ENCODE results near the gene MAGI2. TPM values are rescaled to one million over a fixed set of nuclear protein-coding genes. Genes with fewer than 3 reads are reported as not detected.

MAGI2 gene
- total RNA-seq, 6 experiments from 2014 or later, result 7.1 to 9.8 (median 8.5) TPM

- Mint-ChIP-seq H3K27ac (no peak overlapping the region), H3K4me1 (ENCODE audit: low read depth) (peaks cover 5% of the 10 kb centered on the region; the same call in 1 of the 2 replicates), H3K9me3 (no peaks in the 10 kb centered on the region), H3K36me3 (ENCODE audit: low read depth) (no peaks in the 10 kb centered on the region), H3K4me3 (no peak overlapping the region), H3K27me3 (ENCODE audit: insufficient read depth) (peaks cover 3% of the 10 kb centered on the region)
- DNase-seq, result no peak
- no peak for TF ChIP-seq CTCF (IDR thresholded peaks at IDR 0.05)
Measured at GRCh38 chr7:78062214-78062613, 1391.3 kb downstream of the MAGI2 start.

GRCh38 chr7:78057571-78057970 is 1395.9 kb downstream of the MAGI2 start:
- Mint-ChIP-seq H3K4me1 (ENCODE audit: low read depth) (no peaks in the 10 kb centered on the region), H3K27me3 (ENCODE audit: insufficient read depth) (peaks cover 4% of the 10 kb centered on the region), H3K27ac (no peak overlapping the region), H3K4me3 (no peak overlapping the region), H3K36me3 (ENCODE audit: low read depth) (no peaks in the 10 kb centered on the region), H3K9me3 (no peaks in the 10 kb centered on the region)
- DNase-seq, result no peak
- TF ChIP-seq CTCF (IDR thresholded peaks at IDR 0.05), result no peak

- no peaks in the 10 kb centered on the region for H3K9me3 Mint-ChIP-seq
- H3K4me3 Mint-ChIP-seq, result no peak overlapping the region
- H3K27me3 Mint-ChIP-seq (ENCODE audit: insufficient read depth), result peaks cover 4% of the 10 kb centered on the region
- H3K36me3 Mint-ChIP-seq (ENCODE audit: low read depth), result no peaks in the 10 kb centered on the region
- H3K4me1 Mint-ChIP-seq (ENCODE audit: low read depth), result no peaks in the 10 kb centered on the region
- H3K27ac Mint-ChIP-seq, result no peak overlapping the region
- no peak for TF ChIP-seq CTCF (IDR thresholded peaks at IDR 0.05)
- DNase-seq, result no peak
Measured at GRCh38 chr7:78055599-78055998, 1397.9 kb downstream of the MAGI2 start.

GRCh38 chr7:78055001-78055573 is 1398.4 kb downstream of the MAGI2 start:
- Mint-ChIP-seq H3K4me1 (ENCODE audit: low read depth) (no peaks in the 10 kb centered on the region), H3K4me3 (no peak overlapping the region), H3K27me3 (ENCODE audit: insufficient read depth) (peaks cover 4% of the 10 kb centered on the region), H3K27ac (no peak overlapping the region), H3K36me3 (ENCODE audit: low read depth) (no peaks in the 10 kb centered on the region), H3K9me3 (no peaks in the 10 kb centered on the region)
- TF ChIP-seq CTCF (IDR thresholded peaks at IDR 0.05), result no peak
- DNase-seq, result no peak

GRCh38 chr7:78052112-78052511 is 1401.4 kb downstream of the MAGI2 start:
- no peak overlapping the region for H3K27ac Mint-ChIP-seq
- peaks cover 1% of the 10 kb centered on the region for H3K27me3 Mint-ChIP-seq (ENCODE audit: insufficient read depth)
- H3K9me3 Mint-ChIP-seq, result no peaks in the 10 kb centered on the region
- no peaks in the 10 kb centered on the region for H3K36me3 Mint-ChIP-seq (ENCODE audit: low read depth)
- no peaks in the 10 kb centered on the region for H3K4me1 Mint-ChIP-seq (ENCODE audit: low read depth)
- H3K4me3 Mint-ChIP-seq, result no peak overlapping the region
- TF ChIP-seq CTCF (IDR thresholded peaks at IDR 0.05), result no peak
- no peak for DNase-seq

- Mint-ChIP-seq H3K27ac (no peak overlapping the region), H3K27me3 (ENCODE audit: insufficient read depth) (no peaks in the 10 kb centered on the region; the same call in 1 of the 2 replicates), H3K9me3 (no peaks in the 10 kb centered on the region), H3K36me3 (ENCODE audit: low read depth) (no peaks in the 10 kb centered on the region), H3K4me3 (no peak overlapping the region), H3K4me1 (ENCODE audit: low read depth) (no peaks in the 10 kb centered on the region)
- no peak for TF ChIP-seq CTCF (IDR thresholded peaks at IDR 0.05)
- no peak for DNase-seq
Measured at GRCh38 chr7:78047800-78048199, 1405.7 kb downstream of the MAGI2 start.

Data from HFFc6 (cell line).